ENCODE measurements around the gene SLC23A3. TPM values are rescaled to one million over a fixed set of nuclear protein-coding genes. Genes with fewer than 3 reads are reported as not detected.

The SLC23A3 gene
- total and polyA plus RNA-seq, 5 donors = 0.56 to 0.95 (median 0.57) TPM

Other genes with a start within 250 kb of the SLC23A3 start
- not detected for gene CDK5R2, start 210.4 kb downstream of the SLC23A3 start, total RNA-seq
- gene CDK5R2, start 210.4 kb downstream of the SLC23A3 start, polyA plus RNA-seq = 0.09 TPM
- gene FEV, start 184.8 kb downstream of the SLC23A3 start, total RNA-seq = not detected
- not detected for gene FEV, start 184.8 kb downstream of the SLC23A3 start, polyA plus RNA-seq
- gene CRYBA2, start 176.6 kb downstream of the SLC23A3 start, total RNA-seq = not detected
- gene CRYBA2, start 176.6 kb downstream of the SLC23A3 start, polyA plus RNA-seq = not detected
- not detected for gene CFAP65, start 128.5 kb downstream of the SLC23A3 start, total RNA-seq
- gene CFAP65, start 128.5 kb downstream of the SLC23A3 start, polyA plus RNA-seq = not detected
- gene IHH, start 109.1 kb downstream of the SLC23A3 start, total RNA-seq = not detected
- 0.05 TPM for gene IHH, start 109.1 kb downstream of the SLC23A3 start, polyA plus RNA-seq
- 1 to 10 TPM; 5.4 to 9.4 (median 9.2) TPM for gene NHEJ1, start 9.2 kb downstream of the SLC23A3 start, total RNA-seq
- 5.6 TPM for gene NHEJ1, start 9.2 kb downstream of the SLC23A3 start, polyA plus RNA-seq
- gene CNPPD1, start 6.9 kb upstream of the SLC23A3 start, total RNA-seq = 10 to 100 TPM; 40.0 to 53.1 (median 48.5) TPM
- 41.8 TPM for gene CNPPD1, start 6.9 kb upstream of the SLC23A3 start, polyA plus RNA-seq
- gene RETREG2, start 8.2 kb upstream of the SLC23A3 start, total RNA-seq = 10 to 100 TPM; 35.2 to 47.3 (median 40.2) TPM
- gene RETREG2, start 8.2 kb upstream of the SLC23A3 start, polyA plus RNA-seq = 22.0 TPM
- 10 to 100 TPM; 21.8 to 28.9 (median 22.8) TPM for gene ZFAND2B, start 36.8 kb upstream of the SLC23A3 start, total RNA-seq
- gene ZFAND2B, start 36.8 kb upstream of the SLC23A3 start, polyA plus RNA-seq = 23.9 TPM
- gene ABCB6, start 48.9 kb upstream of the SLC23A3 start, total RNA-seq = 10 to 100 TPM; 19.4 to 30.5 (median 23.5) TPM
- 23.4 TPM for gene ABCB6, start 48.9 kb upstream of the SLC23A3 start, polyA plus RNA-seq
- gene ATG9A, start 59.6 kb upstream of the SLC23A3 start, total RNA-seq = 10 to 100 TPM; 69.2 to 78.5 (median 77.3) TPM
- gene ATG9A, start 59.6 kb upstream of the SLC23A3 start, polyA plus RNA-seq = 43.1 TPM
- gene ANKZF1, start 59.8 kb upstream of the SLC23A3 start, total RNA-seq = 10 to 100 TPM; 14.9 to 32.0 (median 27.2) TPM
- gene ANKZF1, start 59.8 kb upstream of the SLC23A3 start, polyA plus RNA-seq = 20.1 TPM
- 1 to 10 TPM; 2.7 to 3.8 (median 3.3) TPM for gene GLB1L, start 75.4 kb upstream of the SLC23A3 start, total RNA-seq
- 3.1 TPM for gene GLB1L, start 75.4 kb upstream of the SLC23A3 start, polyA plus RNA-seq
- gene STK16, start 75.5 kb upstream of the SLC23A3 start, total RNA-seq = 10 to 100 TPM; 17.5 to 19.7 (median 19.3) TPM
- 22.2 TPM for gene STK16, start 75.5 kb upstream of the SLC23A3 start, polyA plus RNA-seq
- gene TUBA4B, start 83.2 kb upstream of the SLC23A3 start, total RNA-seq = not detected
- gene TUBA4B, start 83.2 kb upstream of the SLC23A3 start, polyA plus RNA-seq = not detected
- 10 to 100 TPM; 27.6 to 88.6 (median 64.3) TPM for gene TUBA4A, start 83.9 kb upstream of the SLC23A3 start, total RNA-seq
- gene TUBA4A, start 83.9 kb upstream of the SLC23A3 start, polyA plus RNA-seq = 131 TPM
- gene DNAJB2, start 109.3 kb upstream of the SLC23A3 start, total RNA-seq = 10 to 100 TPM; 43.9 to 78.7 (median 65.8) TPM
- 57.5 TPM for gene DNAJB2, start 109.3 kb upstream of the SLC23A3 start, polyA plus RNA-seq
- under 1 TPM in 1 of 4 donors, not detected in 3; 0.25 TPM for gene PTPRN, start 139.4 kb upstream of the SLC23A3 start, total RNA-seq
- 0.41 TPM for gene PTPRN, start 139.4 kb upstream of the SLC23A3 start, polyA plus RNA-seq
- gene RESP18, start 162.7 kb upstream of the SLC23A3 start, total RNA-seq = not detected
- gene RESP18, start 162.7 kb upstream of the SLC23A3 start, polyA plus RNA-seq = not detected
- 10 to 100 TPM; 42.2 to 58.8 (median 56.2) TPM for gene DNPEP, start 217.9 kb upstream of the SLC23A3 start, total RNA-seq
- gene DNPEP, start 217.9 kb upstream of the SLC23A3 start, polyA plus RNA-seq = 50.0 TPM
- over 10,000 TPM in 1 of 4 donors, 1,000 to 10,000 TPM in 3; 6,970 to 10,932 (median 7,338) TPM for gene DES, start 248.3 kb upstream of the SLC23A3 start, total RNA-seq
- gene DES, start 248.3 kb upstream of the SLC23A3 start, polyA plus RNA-seq = 9,146 TPM

Data from right cardiac atrium (tissue), 5 donors.